ENCODE measurements around the gene CDH23.

- no peak for TF ChIP-seq EZH2phosphoT487 (IDR thresholded peaks at IDR 0.05; ENCODE audit: borderline replicate concordance)
- no peak for TF ChIP-seq CTCF (conservative IDR thresholded peaks at IDR 0.05; ENCODE audit: low read length)
These were observed 324.6 kb downstream of the CDH23 start for GRCh38 chr10:71721313-71721712.

Measured in Loucy (cell line).